ENCODE data around the gene ZC3H18. TPM values are rescaled to one million over a fixed set of nuclear protein-coding genes. Genes with fewer than 3 reads are reported as not detected.

ZC3H18 gene
- total RNA-seq, 1 donor from 2014 or later = 21.3 TPM

GRCh38 chr16:88651276-88651988 lies 81.2 kb downstream of the ZC3H18 start:
- Histone ChIP-seq H3K27ac (replicated peaks) (peak overlapping the region; percentile 84), H3K4me3 (peak overlapping the region; percentile 89), H3K36me3 (peaks cover 29% of the 10 kb centered on the region), H3K27me3 (ENCODE audit: low read depth) (no peaks in the 10 kb centered on the region), H3K9me3 (replicated peaks) (no peaks in the 10 kb centered on the region), H3K4me1 (peaks cover 30% of the 10 kb centered on the region)
- peak; percentile 48 for DNase-seq
- no peak for TF ChIP-seq CTCF (IDR thresholded peaks at IDR 0.05; ENCODE audit: borderline replicate concordance)
- intact Hi-C loops (cut with micrococcal nuclease) = no loop called here

- peaks cover 30% of the 10 kb centered on the region for H3K4me1 ChIP-seq
- H3K9me3 ChIP-seq (replicated peaks) = no peaks in the 10 kb centered on the region
- peaks cover 29% of the 10 kb centered on the region for H3K36me3 ChIP-seq
- intact Hi-C loops (cut with micrococcal nuclease) = no loop called here
- DNase-seq = no peak
- H3K4me3 ChIP-seq = peak overlapping the region; percentile 89
- TF ChIP-seq CTCF (IDR thresholded peaks at IDR 0.05; ENCODE audit: borderline replicate concordance) = no peak
- H3K27me3 ChIP-seq (ENCODE audit: low read depth) = no peaks in the 10 kb centered on the region
- peak overlapping the region; percentile 84 for H3K27ac ChIP-seq (replicated peaks)
These were observed 82.0 kb downstream of the ZC3H18 start for GRCh38 chr16:88651989-88652761.

GRCh38 chr16:88652762-88653063 lies 82.5 kb downstream of the ZC3H18 start:
- H3K27me3 ChIP-seq (ENCODE audit: low read depth) = no peaks in the 10 kb centered on the region
- no peaks in the 10 kb centered on the region for H3K9me3 ChIP-seq (replicated peaks)
- no peak for TF ChIP-seq CTCF (IDR thresholded peaks at IDR 0.05; ENCODE audit: borderline replicate concordance)
- peaks cover 31% of the 10 kb centered on the region for H3K36me3 ChIP-seq
- intact Hi-C loops (cut with micrococcal nuclease) = no loop called here
- H3K4me1 ChIP-seq = peaks cover 30% of the 10 kb centered on the region
- DNase-seq = no peak
- H3K27ac ChIP-seq (replicated peaks) = no peak overlapping the region
- no peak overlapping the region for H3K4me3 ChIP-seq

GRCh38 chr16:88653101-88653500 lies 82.9 kb downstream of the ZC3H18 start:
- TF ChIP-seq CTCF (IDR thresholded peaks at IDR 0.05; ENCODE audit: borderline replicate concordance) = no peak
- peaks cover 33% of the 10 kb centered on the region for H3K36me3 ChIP-seq
- H3K4me1 ChIP-seq = peaks cover 30% of the 10 kb centered on the region
- intact Hi-C loops (cut with micrococcal nuclease) = no loop called here
- no peaks in the 10 kb centered on the region for H3K9me3 ChIP-seq (replicated peaks)
- DNase-seq = no peak
- no peaks in the 10 kb centered on the region for H3K27me3 ChIP-seq (ENCODE audit: low read depth)
- H3K27ac ChIP-seq (replicated peaks) = no peak overlapping the region
- no peak overlapping the region for H3K4me3 ChIP-seq

GRCh38 chr16:88653596-88654362 lies 83.6 kb downstream of the ZC3H18 start:
- H3K4me1 ChIP-seq = peaks cover 30% of the 10 kb centered on the region
- intact Hi-C loops (cut with micrococcal nuclease) = no loop called here
- no peak for TF ChIP-seq CTCF (IDR thresholded peaks at IDR 0.05; ENCODE audit: borderline replicate concordance)
- peaks cover 36% of the 10 kb centered on the region for H3K36me3 ChIP-seq
- no peak for DNase-seq
- no peaks in the 10 kb centered on the region for H3K27me3 ChIP-seq (ENCODE audit: low read depth)
- H3K4me3 ChIP-seq = no peak overlapping the region
- H3K9me3 ChIP-seq (replicated peaks) = no peaks in the 10 kb centered on the region
- H3K27ac ChIP-seq (replicated peaks) = no peak overlapping the region

Data from left ventricle myocardium inferior (tissue), 1 donor.